IMR-90 (cell line): ENCODE measurements around the gene TACC3. TPM values are rescaled to one million over a fixed set of nuclear protein-coding genes. Genes with fewer than 3 reads are reported as not detected.

Experiments used
- ATAC-seq: fragments of 200-7000 bp; cut with Tn5 transposase; 2 replicates; pipeline ENCODE4 v1.9.1; 2020; ENCODE audit warnings: low read depth, mild to moderate bottlenecking, moderate library complexity
- BruUV-seq: library from RNA; stranded (reverse); fragments of 400-500 nt; replicated peaks from 2 replicates; lab custom pipeline; 2021; lab: Mats Ljungman, UMichigan
- CTCF ChIA-PET: fragments of 300-600 bp; formaldehyde crosslinking; extraction: SDS; loops from one replicate; lab custom pipeline; 2021; ENCODE audit warnings: antibody characterized with exemption; lab: Yijun Ruan, JAX
- POLR2A ChIA-PET: fragments of 300-600 bp; sonication (Branson Sonifier 250); formaldehyde crosslinking; loops from one replicate; lab custom pipeline; 2022; ENCODE audit warnings: antibody characterized with exemption; ENCODE audit not compliant: unreplicated experiment; lab: Charles Lee
- DNase-seq: peaks from one replicate; pipeline ENCODE4 v3.0.0; 2013
- H2AFZ ChIP-seq: replicated peaks from 2 replicates; pipeline ENCODE3; 2013; ENCODE audit warnings: low read length, mild to moderate bottlenecking; ENCODE audit not compliant: poor library complexity
- H2AK5ac ChIP-seq: 2 replicates; pipeline ENCODE4 v1.6.1; 2013; ENCODE audit warnings: low read depth, low read length, inconsistent platforms
- H2AK9ac ChIP-seq: replicated peaks from 2 replicates; pipeline ENCODE3; 2013; ENCODE audit warnings: mild to moderate bottlenecking, low read depth, low read length, moderate library complexity; ENCODE audit not compliant: poor library complexity
- H2BK120ac ChIP-seq: 2 replicates; pipeline ENCODE4 v1.6.1; 2013; ENCODE audit warnings: low read depth, low read length, inconsistent platforms
- H2BK15ac ChIP-seq: 3 replicates; pipeline ENCODE4 v1.6.1; 2013; ENCODE audit warnings: low read depth, low read length, inconsistent platforms
- H2BK20ac ChIP-seq: 2 replicates; pipeline ENCODE4 v1.6.1; 2013; ENCODE audit warnings: low read depth, mild to moderate bottlenecking, inconsistent platforms, low read length, moderate library complexity
- H2BK5ac ChIP-seq: 2 replicates; pipeline ENCODE4 v1.6.1; 2013; ENCODE audit warnings: mild to moderate bottlenecking, low read depth, low read length, inconsistent platforms; ENCODE audit not compliant: poor library complexity, severe bottlenecking
- H3K14ac ChIP-seq: replicated peaks from 2 replicates; pipeline ENCODE4 v1.6.1; 2013; ENCODE audit warnings: low read depth, low read length, inconsistent platforms
- H3K18ac ChIP-seq: 2 replicates; pipeline ENCODE4 v1.6.1; 2013; ENCODE audit warnings: low read depth, low read length, control low read depth
- H3K23ac ChIP-seq: 2 replicates; pipeline ENCODE4 v1.6.1; 2013; ENCODE audit warnings: low read depth, low read length, inconsistent platforms
- H3K27ac ChIP-seq: 2 replicates; pipeline ENCODE4 v1.5.1; 2013; ENCODE audit warnings: mild to moderate bottlenecking, control low read depth, low read length; ENCODE audit not compliant: insufficient read depth
- H3K27me3 ChIP-seq: 2 replicates; pipeline ENCODE4 v1.6.1; 2013; ENCODE audit warnings: low read length; ENCODE audit not compliant: control insufficient read depth, insufficient read depth
- H3K36me3 ChIP-seq: 2 replicates; pipeline ENCODE4 v1.6.1; 2013; ENCODE audit warnings: low read length, mixed read lengths; ENCODE audit not compliant: control insufficient read depth, insufficient read depth
- H3K4ac ChIP-seq: 2 replicates; pipeline ENCODE4 v1.6.1; 2013; ENCODE audit warnings: low read depth, low read length, inconsistent platforms
- H3K4me1 ChIP-seq: 2 replicates; pipeline ENCODE4 v1.6.1; 2013; ENCODE audit warnings: low read length, mixed read lengths; ENCODE audit not compliant: control insufficient read depth, insufficient read depth
- H3K4me2 ChIP-seq: 2 replicates; pipeline ENCODE4 v1.6.1; 2013; ENCODE audit warnings: low read depth, mild to moderate bottlenecking, control low read depth, low read length, moderate library complexity
- H3K4me3 ChIP-seq: 2 replicates; pipeline ENCODE4 v1.5.1; 2013; ENCODE audit warnings: low read depth, mild to moderate bottlenecking, control low read depth, low read length, moderate library complexity; ENCODE audit not compliant: insufficient read depth
- H3K56ac ChIP-seq: 2 replicates; pipeline ENCODE4 v1.6.1; 2013; ENCODE audit warnings: low read length, inconsistent platforms; ENCODE audit not compliant: insufficient read depth; ENCODE audit errors: extremely low read depth
- H3K79me1 ChIP-seq, 2 experiments: 2 replicates each; pipeline ENCODE4 v1.6.1; 2013; ENCODE audit warnings: low read length in 2 of 2, inconsistent platforms in 1 of 2, low read depth in 1 of 2
- H3K9ac ChIP-seq: 2 replicates; pipeline ENCODE4 v1.6.1; 2013; ENCODE audit warnings: low read depth, low read length, control low read depth
- H3K9me1 ChIP-seq: 2 replicates; pipeline ENCODE4 v1.6.1; 2013; ENCODE audit warnings: low read length, inconsistent platforms; ENCODE audit not compliant: insufficient read depth
- H3K9me3 ChIP-seq: 2 replicates; pipeline ENCODE4 v1.6.1; 2013; ENCODE audit warnings: low read length; ENCODE audit not compliant: control insufficient read depth, insufficient read depth
- H4K20me1 ChIP-seq: 2 replicates; pipeline ENCODE4 v1.6.1; 2013; ENCODE audit warnings: low read length, inconsistent platforms; ENCODE audit not compliant: insufficient read depth
- H4K5ac ChIP-seq: 2 replicates; pipeline ENCODE4 v1.6.1; 2013; ENCODE audit warnings: mild to moderate bottlenecking, low read depth, low read length, control low read depth
- H4K8ac ChIP-seq, 2 experiments: 2 replicates each; pipeline ENCODE4 v1.6.1; 2013; ENCODE audit warnings: low read depth in 2 of 2, low read length in 2 of 2, control low read depth in 1 of 2, inconsistent platforms in 1 of 2
- H4K91ac ChIP-seq: 2 replicates; pipeline ENCODE4 v1.6.1; 2013; ENCODE audit warnings: low read depth, low read length, inconsistent platforms; ENCODE audit not compliant: insufficient read depth
- BHLHE40 ChIP-seq: fragments of 150-350 bp; IDR thresholded peaks from 2 replicates; pipeline ENCODE4 v1.6.1; 2016; ENCODE audit warnings: mild to moderate bottlenecking, low read depth, low read length
- CTCF ChIP-seq: conservative IDR thresholded peaks from 2 replicates; pipeline ENCODE4 v1.5.1; 2012; ENCODE audit warnings: mild to moderate bottlenecking, low read depth, low read length, improper control_type of control experiment
- ELK1 ChIP-seq: fragments of 150-350 bp; IDR thresholded peaks from 2 replicates; pipeline ENCODE4 v1.6.1; 2016; ENCODE audit warnings: low read depth, mild to moderate bottlenecking, low read length, moderate library complexity, borderline replicate concordance
- MXI1 ChIP-seq: IDR thresholded peaks from 2 replicates; pipeline ENCODE4 v1.6.1; 2012; ENCODE audit warnings: low read depth, mild to moderate bottlenecking, low read length, moderate library complexity, borderline replicate concordance
- RCOR1 ChIP-seq: IDR thresholded peaks from 2 replicates; pipeline ENCODE4 v1.6.1; 2012; ENCODE audit warnings: mild to moderate bottlenecking, low read length, improper control_type of control experiment; ENCODE audit not compliant: insufficient replicate concordance
- USF2 ChIP-seq: fragments of 150-350 bp; IDR thresholded peaks from 2 replicates; pipeline ENCODE4 v1.6.1; 2017; ENCODE audit warnings: mild to moderate bottlenecking, antibody characterized with exemption, low read length, low read depth
- WGBS, 2 experiments: methylation state at CpG; one replicate each; pipeline versions ENCODE4 v1.1.5 to v1.1.7; 2013; ENCODE audit warnings: missing lambda C conversion rate in 2 of 2; ENCODE audit not compliant: insufficient read length in 1 of 2; ENCODE audit errors: extremely low coverage in 2 of 2; 5-methylcytosine and 5-hydroxymethylcytosine counted together
- dilution Hi-C: fragments of 300-500 bp; cut with HindIII; formaldehyde crosslinking; loops from one replicate; pipeline ENCODE4 v1.14.3; 2018; ENCODE audit warnings: low sequenced_read_pairs; ENCODE audit not compliant: unreplicated experiment
- in situ Hi-C: fragments of 300-500 bp; cut with MboI; formaldehyde crosslinking; loops from 3 replicates; pipeline ENCODE4 v1.14.3; 2019; ENCODE audit warnings: low sequenced_read_pairs, inconsistent platforms, mixed read lengths
- intact Hi-C: fragments of 100-400 bp; cut with micrococcal nuclease; formaldehyde crosslinking; loops from 2 replicates; pipeline ENCODE4 v1.10.0; 2022
- polyA plus RNA-seq, 3 experiments: library from polyadenylated mRNA; depleted of rRNA; stranded (reverse); fragments of >200 nt; gene quantifications; 2 replicates each; pipeline ENCODE4 v1.2.3, GENCODE V29; 2012; ENCODE audit warnings: low replicate concordance in 1 of 3
- total RNA-seq: library from RNA; depleted of rRNA; stranded (reverse); fragments of >200 nt; gene quantifications from 2 replicates; pipeline ENCODE4 v1.2.3, GENCODE V29; 2012

Gene TACC3
- total and polyA plus RNA-seq, 2 of the 4 experiments (the other 2 are of a cell fraction), result 15.1 to 49.7 TPM

- H3K27ac ChIP-seq, result no peak overlapping the region
- intact Hi-C loops, result no loop called here
- H2BK5ac ChIP-seq, result no peak overlapping the region
- no peak for ATAC-seq
- no peak for DNase-seq
- no peak overlapping the region for H3K23ac ChIP-seq
- no peak overlapping the region for H2BK15ac ChIP-seq
- peaks cover 29 to 77% of the 10 kb centered on the region in 2 experiments for H3K79me1 ChIP-seq
- H2BK120ac ChIP-seq, result no peak overlapping the region
- no TSS peak for BruUV-seq
- H3K9ac ChIP-seq, result no peak overlapping the region
- H3K18ac ChIP-seq, result no peak overlapping the region
- no peak overlapping the region for H4K8ac ChIP-seq
- dilution Hi-C loops, result no loop called here
- H3K9me1 ChIP-seq, result peaks cover 5% of the 10 kb centered on the region; the same call in 1 of the 2 replicates
- H4K20me1 ChIP-seq, result peaks cover 8% of the 10 kb centered on the region
- no peaks in the 10 kb centered on the region for H3K9me3 ChIP-seq
- in situ Hi-C loops, result no loop called here
- 94% methylated on average over 25 of the region's 32 CpGs; no CpG with 5 or more reads in 1 of the 2 experiments for WGBS, 2 experiments
- TF ChIP-seq RCOR1 (no peak), MXI1 (no peak), BHLHE40 (no peak), ELK1 (no peak), CTCF (no peak), USF2 (no peak)
- no peak overlapping the region for H2AFZ ChIP-seq
- no peak overlapping the region for H2BK20ac ChIP-seq
- no peak overlapping the region for H3K14ac ChIP-seq
- H3K4me2 ChIP-seq, result no peak overlapping the region
- no peak overlapping the region for H3K56ac ChIP-seq
- H4K91ac ChIP-seq, result no peak overlapping the region
- H3K4me3 ChIP-seq, result no peak overlapping the region
- H2AK9ac ChIP-seq, result no peak overlapping the region
- H3K4ac ChIP-seq, result no peak overlapping the region
- no peak overlapping the region for H2AK5ac ChIP-seq
- H3K27me3 ChIP-seq, result no peaks in the 10 kb centered on the region
- no peak overlapping the region for H4K5ac ChIP-seq
- peaks cover 11% of the 10 kb centered on the region for H3K36me3 ChIP-seq
- ChIA-PET CTCF (no interaction called here), POLR2A (no interaction called here)
- peaks cover 13% of the 10 kb centered on the region for H3K4me1 ChIP-seq
Observed at GRCh38 chr4:1717129-1718094, 3.9 kb upstream of the TACC3 start.
